ENCODE data around the gene SMAD6. TPM values are rescaled to one million over a fixed set of nuclear protein-coding genes. Genes with fewer than 3 reads are reported as not detected.

Gene SMAD6
- total and polyA plus RNA-seq, 9 of the 15 experiments (the other 6 are each of a cell fraction or from before 2014, with no cell fraction given): 0.10 to 15.5 (median 3.7) TPM

- no peak for TF ChIP-seq PBX2 (CRISPR knock-in tag; IDR thresholded peaks at IDR 0.05; ENCODE audit: low read depth)
- no peak for TF ChIP-seq PBX2 (tag; conservative IDR thresholded peaks at IDR 0.05; ENCODE audit: low read depth)
- TF ChIP-seq KAT8 (IDR thresholded peaks at IDR 0.05; ENCODE audit: low read depth): no peak
- no peak for TF ChIP-seq TAF7 (tag; IDR thresholded peaks at IDR 0.05)
- no peak for TF ChIP-seq TARDBP (IDR thresholded peaks at IDR 0.05)
- TF ChIP-seq NUFIP1 (IDR thresholded peaks at IDR 0.05; ENCODE audit: partially characterized antibody): no peak
- TF ChIP-seq ETS1 (conservative IDR thresholded peaks at IDR 0.05; ENCODE audit: control insufficient read depth, low read depth, low read length): 0 out of 2 replicates have a peak, but pooled peaks have one; percentile 18
- TF ChIP-seq ZNF407 (IDR thresholded peaks at IDR 0.05; ENCODE audit: low read depth): no peak
- 0 out of 4 replicates have a peak, but pooled peaks have one; percentile 16 to 44 for TF ChIP-seq MNT (conservative IDR thresholded peaks at IDR 0.05)
- TF ChIP-seq ARID2 (IDR thresholded peaks at IDR 0.05): no peak
Observed at GRCh38 chr15:66702035-66702786, at the start of gene SMAD6 (continued).

All from K562 (cell line).